Measurements from ENCODE around the gene HMGN4. TPM values are rescaled to one million over a fixed set of nuclear protein-coding genes. Genes with fewer than 3 reads are reported as not detected.
A peak's percentile ranks its signal among the peaks of the same experiment; 100 is the strongest.

Gene HMGN4
- total and polyA plus RNA-seq, 9 of the 15 experiments (the other 6 are each of a cell fraction or from before 2014, with no cell fraction given) = 35.4 to 134 (median 94.1) TPM

DNA sequence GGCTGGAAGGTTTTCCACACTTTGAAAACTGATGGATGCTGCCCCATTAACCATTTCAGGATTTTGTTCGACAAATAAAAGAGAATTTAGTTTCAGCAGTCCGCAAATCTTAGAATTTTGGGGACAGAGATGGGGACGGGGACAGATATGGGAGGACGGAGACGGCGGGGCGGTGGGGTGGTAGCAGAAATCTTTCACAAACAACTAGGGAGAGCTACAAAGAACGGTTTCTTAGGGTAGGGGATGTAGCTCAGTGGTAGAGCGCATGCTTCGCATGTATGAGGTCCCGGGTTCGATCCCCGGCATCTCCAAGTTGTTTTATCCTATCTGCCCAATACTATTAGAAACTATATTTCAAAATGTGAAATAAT is 15.1 kb downstream of the HMGN4 start (continued):
- TF ChIP-seq, protein P1, sequence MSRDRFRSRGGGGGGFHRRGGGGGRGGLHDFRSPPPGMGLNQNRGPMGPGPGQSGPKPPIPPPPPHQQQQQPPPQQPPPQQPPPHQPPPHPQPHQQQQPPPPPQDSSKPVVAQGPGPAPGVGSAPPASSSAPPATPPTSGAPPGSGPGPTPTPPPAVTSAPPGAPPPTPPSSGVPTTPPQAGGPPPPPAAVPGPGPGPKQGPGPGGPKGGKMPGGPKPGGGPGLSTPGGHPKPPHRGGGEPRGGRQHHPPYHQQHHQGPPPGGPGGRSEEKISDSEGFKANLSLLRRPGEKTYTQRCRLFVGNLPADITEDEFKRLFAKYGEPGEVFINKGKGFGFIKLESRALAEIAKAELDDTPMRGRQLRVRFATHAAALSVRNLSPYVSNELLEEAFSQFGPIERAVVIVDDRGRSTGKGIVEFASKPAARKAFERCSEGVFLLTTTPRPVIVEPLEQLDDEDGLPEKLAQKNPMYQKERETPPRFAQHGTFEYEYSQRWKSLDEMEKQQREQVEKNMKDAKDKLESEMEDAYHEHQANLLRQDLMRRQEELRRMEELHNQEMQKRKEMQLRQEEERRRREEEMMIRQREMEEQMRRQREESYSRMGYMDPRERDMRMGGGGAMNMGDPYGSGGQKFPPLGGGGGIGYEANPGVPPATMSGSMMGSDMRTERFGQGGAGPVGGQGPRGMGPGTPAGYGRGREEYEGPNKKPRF (IDR thresholded peaks at IDR 0.05; ENCODE audit: low read depth, low read length) = no peak
- TF ChIP-seq SMARCC2 (IDR thresholded peaks at IDR 0.05; ENCODE audit: low read depth) = no peak
- no peak for TF ChIP-seq SOX6 (IDR thresholded peaks at IDR 0.05)
- no peak for TF ChIP-seq KLF13 (tag; IDR thresholded peaks at IDR 0.05; ENCODE audit: borderline replicate concordance, low read depth)
- no peak for TF ChIP-seq HIVEP1 (CRISPR knock-in tag; IDR thresholded peaks at IDR 0.05)
- TF ChIP-seq ZNF830 (CRISPR knock-in tag; IDR thresholded peaks at IDR 0.05) = no peak
- TF ChIP-seq CHCHD3 (CRISPR knock-in tag; IDR thresholded peaks at IDR 0.05) = no peak
- no peak for TF ChIP-seq KAT2B (IDR thresholded peaks at IDR 0.05; ENCODE audit: low read depth, low read length)
- no peak for TF ChIP-seq HMG20B (CRISPR knock-in tag; IDR thresholded peaks at IDR 0.05)
- TF ChIP-seq SAFB2 (IDR thresholded peaks at IDR 0.05; ENCODE audit: borderline replicate concordance, low read depth, low read length, severe bottlenecking) = no peak
- TF ChIP-seq ZBTB17 (CRISPR knock-in tag; IDR thresholded peaks at IDR 0.05) = no peak
- TF ChIP-seq STAG1 (CRISPR knock-in tag; IDR thresholded peaks at IDR 0.05; ENCODE audit: borderline replicate concordance) = no peak
- TF ChIP-seq, protein P2, sequence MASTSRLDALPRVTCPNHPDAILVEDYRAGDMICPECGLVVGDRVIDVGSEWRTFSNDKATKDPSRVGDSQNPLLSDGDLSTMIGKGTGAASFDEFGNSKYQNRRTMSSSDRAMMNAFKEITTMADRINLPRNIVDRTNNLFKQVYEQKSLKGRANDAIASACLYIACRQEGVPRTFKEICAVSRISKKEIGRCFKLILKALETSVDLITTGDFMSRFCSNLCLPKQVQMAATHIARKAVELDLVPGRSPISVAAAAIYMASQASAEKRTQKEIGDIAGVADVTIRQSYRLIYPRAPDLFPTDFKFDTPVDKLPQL (IDR thresholded peaks at IDR 0.05; ENCODE audit: extremely low read depth, insufficient read length) = no peak
- no peak for TF ChIP-seq POLR2G (IDR thresholded peaks at IDR 0.05; ENCODE audit: low read depth, low read length)
- TF ChIP-seq ZNF431 (CRISPR knock-in tag; IDR thresholded peaks at IDR 0.05) = no peak; the same call in 1 of the 2 replicates
- TF ChIP-seq, protein P3, sequence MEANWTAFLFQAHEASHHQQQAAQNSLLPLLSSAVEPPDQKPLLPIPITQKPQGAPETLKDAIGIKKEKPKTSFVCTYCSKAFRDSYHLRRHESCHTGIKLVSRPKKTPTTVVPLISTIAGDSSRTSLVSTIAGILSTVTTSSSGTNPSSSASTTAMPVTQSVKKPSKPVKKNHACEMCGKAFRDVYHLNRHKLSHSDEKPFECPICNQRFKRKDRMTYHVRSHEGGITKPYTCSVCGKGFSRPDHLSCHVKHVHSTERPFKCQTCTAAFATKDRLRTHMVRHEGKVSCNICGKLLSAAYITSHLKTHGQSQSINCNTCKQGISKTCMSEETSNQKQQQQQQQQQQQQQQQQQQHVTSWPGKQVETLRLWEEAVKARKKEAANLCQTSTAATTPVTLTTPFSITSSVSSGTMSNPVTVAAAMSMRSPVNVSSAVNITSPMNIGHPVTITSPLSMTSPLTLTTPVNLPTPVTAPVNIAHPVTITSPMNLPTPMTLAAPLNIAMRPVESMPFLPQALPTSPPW (CRISPR knock-in tag; IDR thresholded peaks at IDR 0.05) = peak; percentile 70
- TF ChIP-seq NR2F6 (CRISPR knock-in tag; IDR thresholded peaks at IDR 0.05) = no peak
- no peak for TF ChIP-seq RUNX1 (IDR thresholded peaks at IDR 0.05; ENCODE audit: low read depth)
- TF ChIP-seq PTTG1 (tag; IDR thresholded peaks at IDR 0.05; ENCODE audit: low read depth) = no peak
- no peak for TF ChIP-seq TARDBP (IDR thresholded peaks at IDR 0.05)
- TF ChIP-seq PHF20 (IDR thresholded peaks at IDR 0.05; ENCODE audit: partially characterized antibody) = no peak
- TF ChIP-seq, protein P4, sequence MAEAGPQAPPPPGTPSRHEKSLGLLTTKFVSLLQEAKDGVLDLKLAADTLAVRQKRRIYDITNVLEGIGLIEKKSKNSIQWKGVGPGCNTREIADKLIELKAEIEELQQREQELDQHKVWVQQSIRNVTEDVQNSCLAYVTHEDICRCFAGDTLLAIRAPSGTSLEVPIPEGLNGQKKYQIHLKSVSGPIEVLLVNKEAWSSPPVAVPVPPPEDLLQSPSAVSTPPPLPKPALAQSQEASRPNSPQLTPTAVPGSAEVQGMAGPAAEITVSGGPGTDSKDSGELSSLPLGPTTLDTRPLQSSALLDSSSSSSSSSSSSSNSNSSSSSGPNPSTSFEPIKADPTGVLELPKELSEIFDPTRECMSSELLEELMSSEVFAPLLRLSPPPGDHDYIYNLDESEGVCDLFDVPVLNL (CRISPR knock-in tag; IDR thresholded peaks at IDR 0.05; ENCODE audit: low read depth) = no peak
- TF ChIP-seq GTF2E2 (tag; IDR thresholded peaks at IDR 0.05) = no peak
- TF ChIP-seq, protein P5, sequence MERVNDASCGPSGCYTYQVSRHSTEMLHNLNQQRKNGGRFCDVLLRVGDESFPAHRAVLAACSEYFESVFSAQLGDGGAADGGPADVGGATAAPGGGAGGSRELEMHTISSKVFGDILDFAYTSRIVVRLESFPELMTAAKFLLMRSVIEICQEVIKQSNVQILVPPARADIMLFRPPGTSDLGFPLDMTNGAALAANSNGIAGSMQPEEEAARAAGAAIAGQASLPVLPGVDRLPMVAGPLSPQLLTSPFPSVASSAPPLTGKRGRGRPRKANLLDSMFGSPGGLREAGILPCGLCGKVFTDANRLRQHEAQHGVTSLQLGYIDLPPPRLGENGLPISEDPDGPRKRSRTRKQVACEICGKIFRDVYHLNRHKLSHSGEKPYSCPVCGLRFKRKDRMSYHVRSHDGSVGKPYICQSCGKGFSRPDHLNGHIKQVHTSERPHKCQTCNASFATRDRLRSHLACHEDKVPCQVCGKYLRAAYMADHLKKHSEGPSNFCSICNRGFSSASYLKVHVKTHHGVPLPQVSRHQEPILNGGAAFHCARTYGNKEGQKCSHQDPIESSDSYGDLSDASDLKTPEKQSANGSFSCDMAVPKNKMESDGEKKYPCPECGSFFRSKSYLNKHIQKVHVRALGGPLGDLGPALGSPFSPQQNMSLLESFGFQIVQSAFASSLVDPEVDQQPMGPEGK (CRISPR knock-in tag; IDR thresholded peaks at IDR 0.05; ENCODE audit: borderline replicate concordance) = no peak

Data from K562 (cell line).